Testis (tissue), 2 donors: Measurements from ENCODE around the gene GOLGA6L25.
"Not testable (repeated sequence)": the region's sequence is repeated elsewhere in the genome, so short reads cannot be mapped to it uniquely, and the experiment has no call there.

Experiments
- POLR2A ChIP-seq: fragments of 450-650 bp; IDR thresholded peaks from one replicate; pipeline ENCODE4 v1.6.1; 2017; ENCODE audit warnings: antibody characterized with exemption, mild to moderate bottlenecking, moderate library complexity
- TF ChIP-seq, protein P1 (sequence below), 3 experiments: fragments of 450-650 bp in 2 of 3; fragments of 200-600 bp in 1 of 3; sonication (generic) in 1 of 3; IDR thresholded peaks; one replicate each; pipeline ENCODE4 v1.5.1; 2016 to 2019; ENCODE audit warnings: antibody characterized with exemption in 3 of 3, mild to moderate bottlenecking in 2 of 3, moderate library complexity in 1 of 3

GRCh38 chr15:28553268-28553667 lies at the start of gene GOLGA6L25:
- TF ChIP-seq, protein P1, sequence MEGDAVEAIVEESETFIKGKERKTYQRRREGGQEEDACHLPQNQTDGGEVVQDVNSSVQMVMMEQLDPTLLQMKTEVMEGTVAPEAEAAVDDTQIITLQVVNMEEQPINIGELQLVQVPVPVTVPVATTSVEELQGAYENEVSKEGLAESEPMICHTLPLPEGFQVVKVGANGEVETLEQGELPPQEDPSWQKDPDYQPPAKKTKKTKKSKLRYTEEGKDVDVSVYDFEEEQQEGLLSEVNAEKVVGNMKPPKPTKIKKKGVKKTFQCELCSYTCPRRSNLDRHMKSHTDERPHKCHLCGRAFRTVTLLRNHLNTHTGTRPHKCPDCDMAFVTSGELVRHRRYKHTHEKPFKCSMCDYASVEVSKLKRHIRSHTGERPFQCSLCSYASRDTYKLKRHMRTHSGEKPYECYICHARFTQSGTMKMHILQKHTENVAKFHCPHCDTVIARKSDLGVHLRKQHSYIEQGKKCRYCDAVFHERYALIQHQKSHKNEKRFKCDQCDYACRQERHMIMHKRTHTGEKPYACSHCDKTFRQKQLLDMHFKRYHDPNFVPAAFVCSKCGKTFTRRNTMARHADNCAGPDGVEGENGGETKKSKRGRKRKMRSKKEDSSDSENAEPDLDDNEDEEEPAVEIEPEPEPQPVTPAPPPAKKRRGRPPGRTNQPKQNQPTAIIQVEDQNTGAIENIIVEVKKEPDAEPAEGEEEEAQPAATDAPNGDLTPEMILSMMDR (IDR thresholded peaks at IDR 0.05), result not testable (repeated sequence)
- TF ChIP-seq POLR2A, result not testable (repeated sequence)
